Endothelial cell of hepatic sinusoid (primary cell): Measurements from ENCODE around the gene SH2D1A.
"Not testable (repeated sequence)": the region's sequence is repeated elsewhere in the genome, so short reads cannot be mapped to it uniquely, and the experiment has no call there.

Experiments
- in situ Hi-C: cut with HindIII; loops from 2 replicates; pipeline ENCODE4 v1.10.0; 2017; ENCODE audit warnings: low sequenced_read_pairs

Gene SH2D1A

GRCh38 chrX:124346117-124346876 lies at the start of gene SH2D1A:
Gene SH2D1A (plus strand): TSS chrX:124346563. CDS start chrX:124346643, 80 bp downstream.
- in situ Hi-C loops, result no loop called here

- in situ Hi-C loops, result not testable (repeated sequence)
Measured at GRCh38 chrX:124299323-124299722, 47.0 kb upstream of the SH2D1A start.

- in situ Hi-C loops, result no loop called here
Measured at GRCh38 chrX:124300405-124300804, 46.0 kb upstream of the SH2D1A start.

GRCh38 chrX:124307253-124307907 lies 39.0 kb upstream of the SH2D1A start:
- in situ Hi-C loops, result no loop called here

- in situ Hi-C loops, result no loop called here
Measured at GRCh38 chrX:124325732-124326131, 20.6 kb upstream of the SH2D1A start.

GRCh38 chrX:124328765-124329164 lies 17.6 kb upstream of the SH2D1A start:
- in situ Hi-C loops, result no loop called here

- in situ Hi-C loops, result no loop called here
Measured at GRCh38 chrX:124332481-124333424, 13.6 kb upstream of the SH2D1A start, which contains the start of gene TEX13D. Gene TEX13D (plus strand): TSS chrX:124332660. CDS start chrX:124332918, 258 bp downstream.

- in situ Hi-C loops, result no loop called here
Measured at GRCh38 chrX:124333862-124334261, 12.5 kb upstream of the SH2D1A start.

- in situ Hi-C loops, result not testable (repeated sequence)
Measured at GRCh38 chrX:124334555-124334954, 11.8 kb upstream of the SH2D1A start.

GRCh38 chrX:124335598-124335997 lies 10.8 kb upstream of the SH2D1A start:
- in situ Hi-C loops, result no loop called here

- in situ Hi-C loops, result no loop called here
Measured at GRCh38 chrX:124337916-124338315, 8.4 kb upstream of the SH2D1A start.

- in situ Hi-C loops, result no loop called here
Measured at GRCh38 chrX:124338733-124339514, 7.4 kb upstream of the SH2D1A start.

- in situ Hi-C loops, result no loop called here
Measured at GRCh38 chrX:124341396-124342132, 4.8 kb upstream of the SH2D1A start.

- in situ Hi-C loops, result no loop called here
Measured at GRCh38 chrX:124342174-124342867, 4.0 kb upstream of the SH2D1A start.

GRCh38 chrX:124343016-124343415 lies 3.3 kb upstream of the SH2D1A start:
- in situ Hi-C loops, result no loop called here

- in situ Hi-C loops, result no loop called here
Measured at GRCh38 chrX:124344246-124344645, 2.1 kb upstream of the SH2D1A start.

GRCh38 chrX:124346877-124347241 lies 496 bp downstream of the SH2D1A start:
- in situ Hi-C loops, result no loop called here

GRCh38 chrX:124347242-124347641 lies 879 bp downstream of the SH2D1A start:
- in situ Hi-C loops, result no loop called here

GRCh38 chrX:124348182-124348581 lies 1.8 kb downstream of the SH2D1A start:
- in situ Hi-C loops, result no loop called here
